ENCODE data around the gene CDK10. TPM values are rescaled to one million over a fixed set of nuclear protein-coding genes. Genes with fewer than 3 reads are reported as not detected.
A peak's percentile ranks its signal among the peaks of the same experiment; 100 is the strongest.

The CDK10 gene
- total RNA-seq, 1 donor from 2014 or later: 40.5 TPM

- Histone ChIP-seq H3K36me3 (ENCODE audit: insufficient read depth, low read length) (no peaks in the 10 kb centered on the region), H3K9ac (ENCODE audit: low read length) (peak overlapping the region; percentile 76), H3K27ac (ENCODE audit: low read depth, low read length) (peak overlapping the region; percentile 6), H2AFZ (ENCODE audit: low read depth, low read length) (peak overlapping the region; percentile 62), H3K9me3 (ENCODE audit: insufficient read depth, low read depth, low read length) (no peaks in the 10 kb centered on the region), H3K4me1 (ENCODE audit: insufficient read depth, low read length) (peaks cover 3% of the 10 kb centered on the region), H4K20me1 (ENCODE audit: insufficient read depth, low read length) (no peaks in the 10 kb centered on the region), H3K79me2 (ENCODE audit: insufficient read depth, low read length) (peaks cover 2% of the 10 kb centered on the region), H3K4me3 (ENCODE audit: insufficient read depth, low read depth, low read length) (peak overlapping the region; percentile 60), H3K27me3 (ENCODE audit: insufficient read depth, low read length) (no peaks in the 10 kb centered on the region), H3K4me2 (ENCODE audit: low read length) (peak overlapping the region; percentile 87)
- no peaks in the 10 kb centered on the region for H3K27me3 Mint-ChIP-seq (ENCODE audit: low read depth, unreplicated experiment)
- H3K4me3 Mint-ChIP-seq (ENCODE audit: unreplicated experiment): peak overlapping the region; percentile 79
- FAIRE-seq (no peak), DNase-seq (ENCODE audit: low read depth) (no peak)
- no peak overlapping the region for H3K27ac Mint-ChIP-seq (ENCODE audit: unreplicated experiment)
- no peaks in the 10 kb centered on the region for H3K9me3 Mint-ChIP-seq (ENCODE audit: unreplicated experiment)
- TF ChIP-seq EZH2 (IDR thresholded peaks at IDR 0.05; ENCODE audit: insufficient read depth, low read length): no peak
- TF ChIP-seq CTCF (IDR thresholded peaks at IDR 0.05; ENCODE audit: insufficient read depth, low read depth, low read length): no peak
- H3K4me1 Mint-ChIP-seq (ENCODE audit: low read depth, unreplicated experiment): peaks cover 2% of the 10 kb centered on the region
- H3K36me3 Mint-ChIP-seq (ENCODE audit: low read depth, unreplicated experiment): no peaks in the 10 kb centered on the region
Measured at GRCh38 chr16:89712274-89712781, 25.8 kb downstream of the CDK10 start.

GRCh38 chr16:89716493-89716892 is 30.0 kb downstream of the CDK10 start:
- H3K4me3 ChIP-seq (ENCODE audit: insufficient read depth, low read depth, low read length): no peak overlapping the region
- no peaks in the 10 kb centered on the region for H3K9me3 Mint-ChIP-seq (ENCODE audit: unreplicated experiment)
- no peak overlapping the region for H3K4me2 ChIP-seq (ENCODE audit: low read length)
- peaks cover 13% of the 10 kb centered on the region for H3K79me2 ChIP-seq (ENCODE audit: insufficient read depth, low read length)
- no peaks in the 10 kb centered on the region for H3K27me3 Mint-ChIP-seq (ENCODE audit: low read depth, unreplicated experiment)
- H3K9me3 ChIP-seq (ENCODE audit: insufficient read depth, low read depth, low read length): no peaks in the 10 kb centered on the region
- H3K27ac Mint-ChIP-seq (ENCODE audit: unreplicated experiment): no peak overlapping the region
- no peak for TF ChIP-seq EZH2 (IDR thresholded peaks at IDR 0.05; ENCODE audit: insufficient read depth, low read length)
- TF ChIP-seq CTCF (IDR thresholded peaks at IDR 0.05; ENCODE audit: insufficient read depth, low read depth, low read length): no peak
- H3K9ac ChIP-seq (ENCODE audit: low read length): no peak overlapping the region
- H3K4me1 ChIP-seq (ENCODE audit: insufficient read depth, low read length): peaks cover 22% of the 10 kb centered on the region
- H3K27me3 ChIP-seq (ENCODE audit: insufficient read depth, low read length): no peaks in the 10 kb centered on the region
- H3K4me1 Mint-ChIP-seq (ENCODE audit: low read depth, unreplicated experiment): peaks cover 12% of the 10 kb centered on the region
- H4K20me1 ChIP-seq (ENCODE audit: insufficient read depth, low read length): no peaks in the 10 kb centered on the region
- peaks cover 3% of the 10 kb centered on the region for H3K36me3 Mint-ChIP-seq (ENCODE audit: low read depth, unreplicated experiment)
- no peaks in the 10 kb centered on the region for H3K36me3 ChIP-seq (ENCODE audit: insufficient read depth, low read length)
- DNase-seq (ENCODE audit: low read depth) (no peak), FAIRE-seq (no peak)
- H3K4me3 Mint-ChIP-seq (ENCODE audit: unreplicated experiment): no peak overlapping the region
- no peak overlapping the region for H2AFZ ChIP-seq (ENCODE audit: low read depth, low read length)
- no peak overlapping the region for H3K27ac ChIP-seq (ENCODE audit: low read depth, low read length)

GRCh38 chr16:89716916-89717687 is 30.6 kb downstream of the CDK10 start:
- no peaks in the 10 kb centered on the region for H3K27me3 ChIP-seq (ENCODE audit: insufficient read depth, low read length)
- no peak overlapping the region for H3K9ac ChIP-seq (ENCODE audit: low read length)
- H3K9me3 ChIP-seq (ENCODE audit: insufficient read depth, low read depth, low read length): no peaks in the 10 kb centered on the region
- no peak for TF ChIP-seq CTCF (IDR thresholded peaks at IDR 0.05; ENCODE audit: insufficient read depth, low read depth, low read length)
- no peak for TF ChIP-seq EZH2 (IDR thresholded peaks at IDR 0.05; ENCODE audit: insufficient read depth, low read length)
- H3K79me2 ChIP-seq (ENCODE audit: insufficient read depth, low read length): peaks cover 16% of the 10 kb centered on the region
- no peaks in the 10 kb centered on the region for H3K27me3 Mint-ChIP-seq (ENCODE audit: low read depth, unreplicated experiment)
- no peak overlapping the region for H3K27ac ChIP-seq (ENCODE audit: low read depth, low read length)
- H3K27ac Mint-ChIP-seq (ENCODE audit: unreplicated experiment): no peak overlapping the region
- DNase-seq (ENCODE audit: low read depth): no peak
- no peak overlapping the region for H3K4me2 ChIP-seq (ENCODE audit: low read length)
- no peak overlapping the region for H3K4me3 ChIP-seq (ENCODE audit: insufficient read depth, low read depth, low read length)
- no peaks in the 10 kb centered on the region for H4K20me1 ChIP-seq (ENCODE audit: insufficient read depth, low read length)
- peaks cover 3% of the 10 kb centered on the region for H3K36me3 Mint-ChIP-seq (ENCODE audit: low read depth, unreplicated experiment)
- H3K4me1 ChIP-seq (ENCODE audit: insufficient read depth, low read length): peaks cover 22% of the 10 kb centered on the region
- no peak for FAIRE-seq
- no peak overlapping the region for H2AFZ ChIP-seq (ENCODE audit: low read depth, low read length)
- H3K4me1 Mint-ChIP-seq (ENCODE audit: low read depth, unreplicated experiment): peaks cover 12% of the 10 kb centered on the region
- no peak overlapping the region for H3K4me3 Mint-ChIP-seq (ENCODE audit: unreplicated experiment)
- H3K36me3 ChIP-seq (ENCODE audit: insufficient read depth, low read length): no peaks in the 10 kb centered on the region
- no peaks in the 10 kb centered on the region for H3K9me3 Mint-ChIP-seq (ENCODE audit: unreplicated experiment)
